Lung (tissue), 12 donors: ENCODE results near the gene LTF. TPM values are rescaled to one million over a fixed set of nuclear protein-coding genes. Genes with fewer than 3 reads are reported as not detected.

Experiments
- ATAC-seq: fragments of 200-7000 bp; cut with Tn5 transposase; one replicate; pipeline ENCODE4 v1.9.1; 2020; ENCODE audit warnings: moderate number of reproducible peaks; ENCODE audit not compliant: insufficient read depth, low FRiP score
- DNase-seq, 3 donors: peaks; one replicate each; pipeline ENCODE4 v3.0.0-alpha.2; 2013 to 2017
- H3K27ac ChIP-seq, 2 donors: one replicate each; pipeline ENCODE4 v1.5.1; 2013; ENCODE audit warnings: mild to moderate bottlenecking in 2 of 2, moderate library complexity in 2 of 2, control low read depth in 1 of 2, inconsistent platforms in 1 of 2, low read depth in 1 of 2, low read length in 1 of 2
- H3K27me3 ChIP-seq, 3 donors: one replicate each; pipeline ENCODE4 v1.5.1; 2013; ENCODE audit warnings: low read length in 2 of 3; ENCODE audit not compliant: control insufficient read depth in 3 of 3, insufficient read depth in 3 of 3
- H3K36me3 ChIP-seq, 4 donors: one replicate each; pipeline ENCODE4 v1.5.1; 2013; ENCODE audit warnings: low read length in 4 of 4, mild to moderate bottlenecking in 1 of 4, moderate library complexity in 1 of 4; ENCODE audit not compliant: control insufficient read depth in 4 of 4, insufficient read depth in 4 of 4
- H3K4me1 ChIP-seq, 5 donors: one replicate each; pipeline ENCODE4 v1.5.1; 2013; ENCODE audit warnings: low read length in 5 of 5, mild to moderate bottlenecking in 2 of 5, moderate library complexity in 1 of 5; ENCODE audit not compliant: control insufficient read depth in 5 of 5, insufficient read depth in 5 of 5
- H3K4me3 ChIP-seq: one replicate; pipeline ENCODE4 v1.5.1; 2013; ENCODE audit warnings: mild to moderate bottlenecking, control low read depth, moderate library complexity
- H3K9ac ChIP-seq, 2 donors: one replicate each; pipeline ENCODE4 v1.5.1; 2013; ENCODE audit warnings: low read length in 2 of 2, control low read depth in 1 of 2; ENCODE audit not compliant: insufficient read depth in 1 of 2
- H3K9me3 ChIP-seq, 4 donors: one replicate each; pipeline ENCODE4 v1.5.1; 2013; ENCODE audit warnings: low read length in 3 of 4, mild to moderate bottlenecking in 1 of 4, moderate library complexity in 1 of 4; ENCODE audit not compliant: control insufficient read depth in 4 of 4, insufficient read depth in 3 of 4
- WGBS, 2 donors: extraction: QIAGEN DNeasy Blood & Tissue Kit; methylation state at CpG; one replicate each; pipeline ENCODE4 v1.1.7; 2013; 5-methylcytosine and 5-hydroxymethylcytosine counted together
- polyA plus RNA-seq, 2 donors: library from polyadenylated mRNA; stranded (reverse); fragments of 200-250 nt; gene quantifications; one replicate each; pipeline ENCODE4 v1.2.1, GENCODE V29; 2013
- total RNA-seq, 2 donors: library from RNA; depleted of rRNA in 1 of 2; stranded (reverse); fragments of >200 nt in 1 of 2; gene quantifications; one replicate each; pipeline ENCODE4 v1.2.1, GENCODE V29; 2014 to 2021
- TF ChIP-seq, protein P1 (sequence below): IDR thresholded peaks from 2 replicates; pipeline ENCODE4 v1.5.1; 2012; ENCODE audit warnings: mild to moderate bottlenecking; ENCODE audit errors: control extremely low read depth, extremely low read depth
- donor health status: control.
- donor health status: control.
- donor health status: Bipolar disorder and iron deficiency.
- donor health status: healthy.
- donor health status: DM: yes; HTN: yes; CAD: no.

Gene LTF
- total and polyA plus RNA-seq, 4 donors = 12.9 to 188 (median 101) TPM

DNA sequence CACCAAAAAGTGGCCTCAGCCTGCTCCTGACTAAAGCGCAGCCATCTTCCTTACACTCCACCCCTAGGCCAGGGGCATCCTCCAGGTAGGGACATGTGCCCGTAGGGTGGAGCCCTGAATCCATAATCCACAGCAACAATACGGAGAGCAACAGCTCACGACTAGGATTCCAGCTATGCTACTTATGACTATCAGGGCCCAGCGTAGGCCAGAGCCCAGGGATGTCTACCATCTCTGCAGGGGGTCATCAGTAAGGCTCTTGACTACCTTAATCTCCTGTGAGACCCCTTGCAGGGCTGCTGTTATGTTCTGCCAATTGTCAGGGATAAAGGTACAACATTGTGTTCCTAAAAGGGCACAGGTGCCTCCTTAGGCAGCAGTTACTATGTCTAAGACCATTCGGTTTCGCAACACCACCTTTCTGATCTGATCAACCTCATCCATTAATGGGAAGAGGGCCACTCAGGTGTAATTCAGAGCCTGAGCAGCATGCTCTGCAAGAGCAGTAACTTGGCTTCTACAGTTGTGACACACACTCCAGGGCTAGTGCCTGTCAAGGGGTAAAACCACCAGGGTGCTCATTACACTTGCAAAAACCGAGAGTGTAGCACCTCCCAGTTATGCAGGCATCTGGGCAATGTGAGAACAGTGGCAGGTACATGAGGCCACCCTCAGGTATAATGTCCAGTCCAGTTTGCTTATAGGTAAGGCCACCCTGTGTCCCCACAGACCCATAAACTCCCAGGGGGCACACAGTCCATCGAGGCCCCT is 46.7 kb downstream of the LTF start:
- no peak overlapping the region for H3K4me3 ChIP-seq
- no peaks in the 10 kb centered on the region for H3K9me3 ChIP-seq
- no peak for ATAC-seq

DNA sequence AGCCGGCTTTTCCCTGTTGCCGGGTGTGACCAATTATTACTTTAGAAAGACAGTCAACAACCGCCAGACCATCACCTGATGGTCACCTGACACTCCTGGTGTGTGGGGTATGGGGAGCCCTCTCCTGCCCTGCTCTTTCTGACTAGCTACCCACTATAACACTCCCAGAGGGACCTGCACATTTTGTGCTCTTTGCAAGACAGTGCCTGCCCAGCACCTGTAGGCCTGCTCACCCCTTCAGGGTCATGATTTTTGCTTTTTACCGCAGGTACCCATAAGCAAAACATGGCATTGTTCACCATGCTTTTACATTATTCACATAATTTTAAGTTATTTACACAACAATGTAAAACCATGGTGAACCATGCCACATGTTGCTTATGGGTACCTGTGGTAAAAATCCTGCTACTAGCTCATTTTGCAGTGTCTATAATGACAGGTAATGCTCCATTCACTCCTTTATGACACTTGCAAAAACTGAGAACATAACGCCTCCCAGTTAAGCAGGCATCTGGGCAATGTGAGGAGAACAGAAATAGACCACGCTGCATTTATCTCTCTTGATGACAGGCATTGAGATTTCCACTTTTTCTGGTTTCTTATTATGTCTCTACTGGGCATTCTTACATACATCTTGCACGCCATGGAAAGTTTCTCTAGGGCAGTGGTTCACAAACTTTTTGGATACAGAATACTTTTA is 47.7 kb downstream of the LTF start:
- no peak overlapping the region for H3K9ac ChIP-seq
- H3K27me3 ChIP-seq = no peaks in the 10 kb centered on the region
- 87 to 89% methylated on average over 7 of the region's 7 CpGs for WGBS, 2 donors
- H3K36me3 ChIP-seq = no peaks in the 10 kb centered on the region
- TF ChIP-seq, protein P1, sequence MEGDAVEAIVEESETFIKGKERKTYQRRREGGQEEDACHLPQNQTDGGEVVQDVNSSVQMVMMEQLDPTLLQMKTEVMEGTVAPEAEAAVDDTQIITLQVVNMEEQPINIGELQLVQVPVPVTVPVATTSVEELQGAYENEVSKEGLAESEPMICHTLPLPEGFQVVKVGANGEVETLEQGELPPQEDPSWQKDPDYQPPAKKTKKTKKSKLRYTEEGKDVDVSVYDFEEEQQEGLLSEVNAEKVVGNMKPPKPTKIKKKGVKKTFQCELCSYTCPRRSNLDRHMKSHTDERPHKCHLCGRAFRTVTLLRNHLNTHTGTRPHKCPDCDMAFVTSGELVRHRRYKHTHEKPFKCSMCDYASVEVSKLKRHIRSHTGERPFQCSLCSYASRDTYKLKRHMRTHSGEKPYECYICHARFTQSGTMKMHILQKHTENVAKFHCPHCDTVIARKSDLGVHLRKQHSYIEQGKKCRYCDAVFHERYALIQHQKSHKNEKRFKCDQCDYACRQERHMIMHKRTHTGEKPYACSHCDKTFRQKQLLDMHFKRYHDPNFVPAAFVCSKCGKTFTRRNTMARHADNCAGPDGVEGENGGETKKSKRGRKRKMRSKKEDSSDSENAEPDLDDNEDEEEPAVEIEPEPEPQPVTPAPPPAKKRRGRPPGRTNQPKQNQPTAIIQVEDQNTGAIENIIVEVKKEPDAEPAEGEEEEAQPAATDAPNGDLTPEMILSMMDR = no peak
- no peak overlapping the region for H3K4me3 ChIP-seq
- no peaks in the 10 kb centered on the region for H3K9me3 ChIP-seq
- peaks cover 0 to 18% (median 10%) of the 10 kb centered on the region in 5 donors for H3K4me1 ChIP-seq
- no peak overlapping the region for H3K27ac ChIP-seq
- no peak for ATAC-seq
- DNase-seq = no peak

More for the DNA sequence above, 46.7 kb downstream of the LTF start:
- TF ChIP-seq, protein P1 = no peak
- no peak overlapping the region for H3K9ac ChIP-seq
- H3K27ac ChIP-seq = no peak overlapping the region
- no peak for DNase-seq
- no peaks in the 10 kb centered on the region for H3K36me3 ChIP-seq
- peaks cover 0 to 15% (median 8%) of the 10 kb centered on the region in 5 donors for H3K4me1 ChIP-seq
- no peaks in the 10 kb centered on the region for H3K27me3 ChIP-seq
- 79 to 86% methylated on average over 9 of the region's 9 CpGs for WGBS, 2 donors

DNA sequence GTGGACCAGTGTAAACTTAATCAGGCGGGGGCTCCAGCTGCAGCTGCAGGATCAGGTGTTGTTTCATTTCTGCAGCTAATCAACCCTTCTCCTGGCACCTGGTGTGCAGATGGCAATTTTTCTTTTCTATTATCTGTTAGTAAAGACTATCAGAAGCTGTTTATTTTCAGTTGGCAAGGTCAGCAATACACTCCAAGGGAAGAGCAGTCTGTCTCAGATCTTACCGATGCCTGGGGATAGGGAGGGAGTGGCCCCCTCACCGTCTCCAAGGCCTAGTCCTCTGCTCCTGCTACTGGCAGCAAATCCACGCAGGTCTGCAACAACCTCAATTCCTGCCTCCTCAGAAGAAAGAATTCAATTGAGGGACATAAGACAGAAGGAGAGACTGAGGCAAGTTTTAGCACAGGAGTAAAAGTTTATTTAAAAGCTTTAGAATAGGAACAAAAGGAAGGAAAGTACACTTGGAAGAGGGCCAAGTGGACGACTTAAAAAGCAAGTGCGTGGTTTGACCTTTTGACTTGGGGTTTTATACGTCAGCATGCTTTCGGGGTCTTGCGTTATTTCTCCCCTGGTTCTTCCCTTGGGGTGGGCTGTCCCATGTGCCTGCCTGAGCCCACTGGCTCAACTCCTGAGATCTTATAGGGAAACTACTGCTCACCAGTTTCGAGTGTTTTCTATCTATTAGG is 48.4 kb downstream of the LTF start:
- TF ChIP-seq, protein P1 = no peak
- H3K9me3 ChIP-seq = no peaks in the 10 kb centered on the region
- H3K27ac ChIP-seq = no peak overlapping the region
- H3K4me1 ChIP-seq = peaks cover 0 to 18% (median 11%) of the 10 kb centered on the region in 5 donors
- 26 to 36% methylated on average over 10 of the region's 10 CpGs for WGBS, 2 donors
- ATAC-seq (no peak), DNase-seq (no peak)
- no peak overlapping the region for H3K9ac ChIP-seq
- H3K4me3 ChIP-seq = no peak overlapping the region
- H3K27me3 ChIP-seq = no peaks in the 10 kb centered on the region
- H3K36me3 ChIP-seq = no peaks in the 10 kb centered on the region
